Measurements from ENCODE around the gene C2orf72.

DNA sequence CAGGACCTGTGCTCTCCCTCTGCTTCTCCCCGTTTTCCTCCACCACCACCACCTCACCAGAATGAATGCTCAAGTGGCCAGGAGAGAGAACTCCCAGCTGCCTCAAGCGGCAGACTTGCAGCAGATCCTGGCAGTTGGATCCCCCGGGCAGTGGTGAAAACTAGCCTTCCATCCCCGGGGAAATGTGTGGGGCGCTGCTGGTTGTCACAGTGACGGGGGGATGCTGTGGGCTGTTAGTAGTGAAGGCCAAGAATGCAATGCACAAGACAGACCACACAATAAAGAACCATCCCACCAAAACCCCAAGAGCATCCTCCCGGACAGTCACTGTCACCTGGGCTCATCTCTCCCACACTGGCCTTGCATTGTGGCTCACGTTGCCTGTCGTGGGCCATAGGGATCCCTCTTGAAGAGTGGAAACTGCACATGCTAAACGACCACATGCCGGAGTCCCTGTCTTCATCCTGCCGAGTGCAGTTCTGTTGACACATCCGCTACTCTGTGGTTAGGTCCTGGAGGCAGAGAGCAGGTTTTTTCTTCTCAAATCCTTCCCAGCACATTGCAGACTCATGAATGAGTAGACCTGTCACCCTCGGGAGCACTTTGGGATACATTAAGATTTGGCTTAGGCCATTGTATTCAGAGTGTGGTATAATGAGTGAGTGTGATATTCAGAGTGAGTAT is 27.9 kb upstream of the C2orf72 start:
- TF ChIP-seq, protein P1, sequence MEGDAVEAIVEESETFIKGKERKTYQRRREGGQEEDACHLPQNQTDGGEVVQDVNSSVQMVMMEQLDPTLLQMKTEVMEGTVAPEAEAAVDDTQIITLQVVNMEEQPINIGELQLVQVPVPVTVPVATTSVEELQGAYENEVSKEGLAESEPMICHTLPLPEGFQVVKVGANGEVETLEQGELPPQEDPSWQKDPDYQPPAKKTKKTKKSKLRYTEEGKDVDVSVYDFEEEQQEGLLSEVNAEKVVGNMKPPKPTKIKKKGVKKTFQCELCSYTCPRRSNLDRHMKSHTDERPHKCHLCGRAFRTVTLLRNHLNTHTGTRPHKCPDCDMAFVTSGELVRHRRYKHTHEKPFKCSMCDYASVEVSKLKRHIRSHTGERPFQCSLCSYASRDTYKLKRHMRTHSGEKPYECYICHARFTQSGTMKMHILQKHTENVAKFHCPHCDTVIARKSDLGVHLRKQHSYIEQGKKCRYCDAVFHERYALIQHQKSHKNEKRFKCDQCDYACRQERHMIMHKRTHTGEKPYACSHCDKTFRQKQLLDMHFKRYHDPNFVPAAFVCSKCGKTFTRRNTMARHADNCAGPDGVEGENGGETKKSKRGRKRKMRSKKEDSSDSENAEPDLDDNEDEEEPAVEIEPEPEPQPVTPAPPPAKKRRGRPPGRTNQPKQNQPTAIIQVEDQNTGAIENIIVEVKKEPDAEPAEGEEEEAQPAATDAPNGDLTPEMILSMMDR (IDR thresholded peaks at IDR 0.05) = no peak
- no peak for TF ChIP-seq POLR2A (IDR thresholded peaks at IDR 0.05)
